Stimulated activated CD8-positive, alpha-beta memory T cell treated with anti-CD3 and anti-CD28 coated beads, Interleukin-12 subunit alpha, Interleukin-12 subunit beta, amount 100 ng/mL, for 1 hour (primary cell): ENCODE measurements around the gene PCDHGC5.

ENCODE experiments used
- DNase-seq: peaks from one replicate; pipeline ENCODE4 v3.0.0-alpha.2; 2020; ENCODE audit warnings: low read depth

Gene PCDHGC5

GRCh38 chr5:141529873-141530272 lies 41.0 kb downstream of the PCDHGC5 start:
- no peak for DNase-seq

- DNase-seq = no peak
Measured at GRCh38 chr5:141532726-141533125, 43.8 kb downstream of the PCDHGC5 start.

- DNase-seq = no peak
Measured at GRCh38 chr5:141533897-141534296, 45.0 kb downstream of the PCDHGC5 start.

GRCh38 chr5:141534492-141535213 lies 45.8 kb downstream of the PCDHGC5 start:
- DNase-seq = no peak
